B cell (primary cell): ENCODE measurements around the gene PPP1R10.

ENCODE experiments used
- CTCF ChIP-seq: fragments of 200-600 bp; IDR thresholded peaks from one replicate; pipeline ENCODE4 v1.8.0; 2022; ENCODE audit warnings: antibody characterized with exemption, mild to moderate bottlenecking
- EZH2 ChIP-seq: IDR thresholded peaks from 2 replicates; pipeline ENCODE4 v1.6.1; 2012; ENCODE audit warnings: borderline replicate concordance, low read depth, mild to moderate bottlenecking, moderate library complexity, low read length; ENCODE audit not compliant: insufficient read depth, poor library complexity, severe bottlenecking

GRCh38 chr6:30590509-30590908 lies 26.5 kb downstream of the PPP1R10 start:
- no peak for TF ChIP-seq CTCF
- no peak for TF ChIP-seq EZH2
